ENCODE measurements around the gene PTPRT.

The PTPRT gene

DNA sequence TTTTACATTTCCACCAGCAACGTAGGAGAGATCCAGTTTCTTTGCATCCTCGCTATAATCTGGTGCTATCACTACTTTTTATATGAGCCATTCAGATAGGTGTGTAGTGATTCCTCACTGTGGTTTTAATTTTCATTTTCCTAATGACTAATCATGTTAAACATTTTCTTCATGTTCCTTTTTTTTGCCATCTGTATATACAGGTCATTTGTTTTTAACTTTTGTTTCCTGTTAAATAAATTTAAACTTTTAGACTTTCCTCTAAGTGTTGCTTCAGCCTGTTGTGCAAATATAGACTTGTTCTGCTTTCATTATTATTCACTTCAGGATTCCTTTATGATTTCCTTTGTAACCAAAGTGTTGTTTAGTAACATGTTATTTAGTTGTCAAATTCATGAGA, 697.4 kb downstream of the PTPRT start:
- TF ChIP-seq, protein P1, sequence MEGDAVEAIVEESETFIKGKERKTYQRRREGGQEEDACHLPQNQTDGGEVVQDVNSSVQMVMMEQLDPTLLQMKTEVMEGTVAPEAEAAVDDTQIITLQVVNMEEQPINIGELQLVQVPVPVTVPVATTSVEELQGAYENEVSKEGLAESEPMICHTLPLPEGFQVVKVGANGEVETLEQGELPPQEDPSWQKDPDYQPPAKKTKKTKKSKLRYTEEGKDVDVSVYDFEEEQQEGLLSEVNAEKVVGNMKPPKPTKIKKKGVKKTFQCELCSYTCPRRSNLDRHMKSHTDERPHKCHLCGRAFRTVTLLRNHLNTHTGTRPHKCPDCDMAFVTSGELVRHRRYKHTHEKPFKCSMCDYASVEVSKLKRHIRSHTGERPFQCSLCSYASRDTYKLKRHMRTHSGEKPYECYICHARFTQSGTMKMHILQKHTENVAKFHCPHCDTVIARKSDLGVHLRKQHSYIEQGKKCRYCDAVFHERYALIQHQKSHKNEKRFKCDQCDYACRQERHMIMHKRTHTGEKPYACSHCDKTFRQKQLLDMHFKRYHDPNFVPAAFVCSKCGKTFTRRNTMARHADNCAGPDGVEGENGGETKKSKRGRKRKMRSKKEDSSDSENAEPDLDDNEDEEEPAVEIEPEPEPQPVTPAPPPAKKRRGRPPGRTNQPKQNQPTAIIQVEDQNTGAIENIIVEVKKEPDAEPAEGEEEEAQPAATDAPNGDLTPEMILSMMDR (IDR thresholded peaks at IDR 0.05; ENCODE audit: borderline replicate concordance, extremely low read depth, low read length, poor library complexity, severe bottlenecking), result no peak
- TF ChIP-seq EZH2 (IDR thresholded peaks at IDR 0.05; ENCODE audit: borderline replicate concordance, low read depth, low read length, severe bottlenecking), result no peak
- Histone ChIP-seq H4K20me1 (ENCODE audit: insufficient read depth, low read length) (no peaks in the 10 kb centered on the region), H3K4me3 (ENCODE audit: low read depth in 1 of 2, low read length in 2 of 2) (no peak overlapping the region), H3K36me3 (ENCODE audit: insufficient read depth, low read length) (no peaks in the 10 kb centered on the region), H3K9ac (ENCODE audit: low read depth, low read length) (no peak overlapping the region), H3K79me2 (ENCODE audit: insufficient read depth, low read length) (no peaks in the 10 kb centered on the region), H3K9me3 (ENCODE audit: insufficient read depth, low read length, severe bottlenecking) (no peaks in the 10 kb centered on the region), H2AFZ (ENCODE audit: low read depth, low read length) (no peak overlapping the region), H3K27me3 (ENCODE audit: insufficient read depth, low read length, poor library complexity) (peaks cover 5% of the 10 kb centered on the region), H3K4me2 (ENCODE audit: insufficient read depth, low read length) (no peak overlapping the region), H3K4me1 (ENCODE audit: insufficient read depth, low read length) (no peaks in the 10 kb centered on the region), H3K27ac (ENCODE audit: low read length) (no peak overlapping the region)
- DNase-seq, result no peak
- no peak for ATAC-seq (ENCODE audit: insufficient read depth, low read depth)

DNA sequence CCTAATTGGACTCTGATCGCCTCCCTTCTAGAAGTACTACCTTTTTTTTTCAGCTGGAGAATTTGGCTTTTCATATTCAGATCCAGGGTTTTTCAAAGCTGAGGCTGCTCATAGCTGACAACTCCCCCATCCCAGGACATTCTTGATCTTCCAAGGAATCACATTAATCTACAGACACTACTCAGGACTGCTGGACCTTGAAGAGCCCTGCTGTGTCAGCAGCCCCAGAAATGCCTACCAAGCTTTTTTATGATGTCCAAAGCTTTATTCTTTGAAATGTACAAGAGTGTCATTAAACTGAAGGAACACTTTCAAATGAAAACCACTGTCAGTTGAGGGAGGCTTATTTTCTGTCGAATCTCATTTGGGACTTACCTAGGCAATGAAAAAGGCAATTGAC, 704.1 kb downstream of the PTPRT start:
- DNase-seq, result no peak
- H2AFZ ChIP-seq (ENCODE audit: low read depth, low read length), result no peak overlapping the region
- no peak for ATAC-seq (ENCODE audit: insufficient read depth, low read depth)

DNA sequence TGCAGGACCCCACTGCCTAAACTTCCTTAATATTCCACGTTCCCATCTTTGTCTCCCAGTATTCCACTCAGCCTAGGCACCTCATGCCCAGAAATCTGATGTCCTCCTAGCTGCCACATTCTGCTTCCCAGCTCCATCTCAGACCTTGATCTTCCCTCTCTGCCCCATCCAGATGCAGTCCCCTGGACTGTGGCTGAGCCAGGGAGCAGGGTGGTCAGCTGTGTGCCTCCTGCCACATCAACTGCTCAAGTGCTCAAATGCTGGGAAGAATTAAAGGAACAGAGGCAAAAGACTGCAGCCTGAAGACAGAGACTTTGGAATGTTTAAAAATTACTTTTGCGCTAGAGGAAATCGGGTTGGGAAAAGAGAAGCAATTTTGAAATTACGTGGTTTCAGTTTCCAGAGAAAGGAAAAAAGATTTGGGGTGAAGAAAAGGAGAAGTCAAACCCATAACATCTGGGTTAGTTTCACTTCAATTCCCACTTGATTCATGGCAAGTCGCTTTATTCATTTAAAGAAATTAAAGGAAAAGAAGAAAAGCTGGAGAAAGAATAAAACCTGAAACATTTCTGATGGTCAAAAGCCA, 704.8 kb downstream of the PTPRT start:
- DNase-seq (no peak), ATAC-seq (ENCODE audit: insufficient read depth, low read depth) (no peak)
- no peak overlapping the region for H3K9ac ChIP-seq (ENCODE audit: low read depth, low read length)
- no peak overlapping the region for H3K27ac ChIP-seq (ENCODE audit: low read length)
- no peaks in the 10 kb centered on the region for H3K9me3 ChIP-seq (ENCODE audit: insufficient read depth, low read length, severe bottlenecking)
- no peak overlapping the region for H3K4me3 ChIP-seq (ENCODE audit: low read depth in 1 of 2, low read length in 2 of 2)
- no peaks in the 10 kb centered on the region for H4K20me1 ChIP-seq (ENCODE audit: insufficient read depth, low read length)
- no peak overlapping the region for H3K4me2 ChIP-seq (ENCODE audit: insufficient read depth, low read length)
- no peaks in the 10 kb centered on the region for H3K36me3 ChIP-seq (ENCODE audit: insufficient read depth, low read length)
- no peak overlapping the region for H2AFZ ChIP-seq (ENCODE audit: low read depth, low read length)
- TF ChIP-seq EZH2 (IDR thresholded peaks at IDR 0.05; ENCODE audit: borderline replicate concordance, low read depth, low read length, severe bottlenecking), result no peak
- TF ChIP-seq, protein P1 (IDR thresholded peaks at IDR 0.05; ENCODE audit: borderline replicate concordance, extremely low read depth, low read length, poor library complexity, severe bottlenecking), result no peak
- H3K4me1 ChIP-seq (ENCODE audit: insufficient read depth, low read length), result no peaks in the 10 kb centered on the region
- H3K79me2 ChIP-seq (ENCODE audit: insufficient read depth, low read length), result no peaks in the 10 kb centered on the region
- peaks cover 17% of the 10 kb centered on the region for H3K27me3 ChIP-seq (ENCODE audit: insufficient read depth, low read length, poor library complexity)

More for the DNA sequence above, 704.1 kb downstream of the PTPRT start:
- no peaks in the 10 kb centered on the region for H4K20me1 ChIP-seq (ENCODE audit: insufficient read depth, low read length)
- H3K4me3 ChIP-seq (ENCODE audit: low read depth in 1 of 2, low read length in 2 of 2), result no peak overlapping the region
- no peaks in the 10 kb centered on the region for H3K79me2 ChIP-seq (ENCODE audit: insufficient read depth, low read length)
- H3K4me2 ChIP-seq (ENCODE audit: insufficient read depth, low read length), result no peak overlapping the region
- H3K27me3 ChIP-seq (ENCODE audit: insufficient read depth, low read length, poor library complexity), result peaks cover 14% of the 10 kb centered on the region
- H3K4me1 ChIP-seq (ENCODE audit: insufficient read depth, low read length), result no peaks in the 10 kb centered on the region
- no peak overlapping the region for H3K9ac ChIP-seq (ENCODE audit: low read depth, low read length)
- H3K36me3 ChIP-seq (ENCODE audit: insufficient read depth, low read length), result no peaks in the 10 kb centered on the region
- H3K27ac ChIP-seq (ENCODE audit: low read length), result no peak overlapping the region
- H3K9me3 ChIP-seq (ENCODE audit: insufficient read depth, low read length, severe bottlenecking), result no peaks in the 10 kb centered on the region
- TF ChIP-seq, protein P1 (IDR thresholded peaks at IDR 0.05; ENCODE audit: borderline replicate concordance, extremely low read depth, low read length, poor library complexity, severe bottlenecking), result no peak
- TF ChIP-seq EZH2 (IDR thresholded peaks at IDR 0.05; ENCODE audit: borderline replicate concordance, low read depth, low read length, severe bottlenecking), result no peak
